Lower leg skin (tissue), 3 donors: ENCODE data around the gene ADGRF3.

ENCODE experiments used
- CTCF ChIP-seq, 3 donors: fragments of 450-650 bp; IDR thresholded peaks; one replicate each; pipeline ENCODE4 v1.5.1; 2016; ENCODE audit warnings: antibody characterized with exemption in 3 of 3, mild to moderate bottlenecking in 3 of 3, moderate library complexity in 2 of 3
- POLR2A ChIP-seq, 2 donors: fragments of 450-650 bp; IDR thresholded peaks; one replicate each; pipeline ENCODE4 v1.6.1; 2016 to 2017; ENCODE audit warnings: antibody characterized with exemption in 2 of 2, mild to moderate bottlenecking in 1 of 2, moderate library complexity in 1 of 2

DNA sequence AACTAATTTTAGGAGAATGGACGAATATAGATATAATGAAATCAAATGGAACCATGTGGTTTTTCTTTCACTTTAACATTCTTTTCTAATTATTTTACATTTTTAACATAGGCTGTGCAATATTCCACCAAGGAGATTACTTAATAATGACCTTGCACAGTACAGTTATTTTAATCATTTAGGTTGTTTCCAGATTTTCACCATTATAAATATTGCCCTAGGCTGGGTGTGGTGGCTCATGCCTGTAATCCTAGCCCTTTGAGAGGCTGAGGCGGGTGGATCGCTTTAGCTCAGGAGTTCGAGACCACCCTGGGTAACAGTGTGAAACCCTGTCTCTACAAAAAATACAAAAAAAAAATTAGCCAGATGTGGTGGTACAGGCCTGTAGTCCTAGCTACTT is 40.6 kb upstream of the ADGRF3 start:
- TF ChIP-seq CTCF (IDR thresholded peaks at IDR 0.05) (no peak), POLR2A (IDR thresholded peaks at IDR 0.05) (no peak)
